ENCODE results near the gene SPATA46.
A peak's percentile ranks its signal among the peaks of the same experiment; 100 is the strongest.

DNA sequence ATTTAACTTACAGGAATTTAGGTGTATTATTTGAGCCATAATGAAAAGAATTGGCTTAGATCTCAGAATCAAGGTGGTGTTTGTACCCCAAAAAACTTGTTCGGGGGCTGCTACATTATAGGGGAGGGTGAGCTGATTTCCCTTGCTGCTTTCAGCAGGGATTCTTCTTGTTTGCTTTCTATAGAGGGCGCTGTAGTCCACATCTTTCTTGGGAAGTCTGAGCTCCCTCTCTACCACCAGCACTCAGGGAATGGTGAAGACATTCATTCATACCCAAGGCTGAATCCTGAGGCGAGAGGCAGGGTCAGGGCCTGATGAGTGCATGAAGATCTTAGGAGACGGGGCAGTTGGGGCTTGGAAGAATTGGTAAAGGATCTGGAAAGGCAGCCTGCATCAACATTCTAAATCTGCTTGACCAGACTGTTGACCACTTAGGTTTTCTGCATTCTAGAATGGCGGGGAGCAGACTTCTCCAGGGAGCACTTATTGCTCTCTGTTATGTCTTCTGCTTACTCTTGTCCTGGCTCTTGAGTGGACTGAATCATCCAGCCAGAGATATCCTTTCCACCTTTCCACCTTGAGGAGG, 18.9 kb downstream of the SPATA46 start:
- TF ChIP-seq, protein P1, sequence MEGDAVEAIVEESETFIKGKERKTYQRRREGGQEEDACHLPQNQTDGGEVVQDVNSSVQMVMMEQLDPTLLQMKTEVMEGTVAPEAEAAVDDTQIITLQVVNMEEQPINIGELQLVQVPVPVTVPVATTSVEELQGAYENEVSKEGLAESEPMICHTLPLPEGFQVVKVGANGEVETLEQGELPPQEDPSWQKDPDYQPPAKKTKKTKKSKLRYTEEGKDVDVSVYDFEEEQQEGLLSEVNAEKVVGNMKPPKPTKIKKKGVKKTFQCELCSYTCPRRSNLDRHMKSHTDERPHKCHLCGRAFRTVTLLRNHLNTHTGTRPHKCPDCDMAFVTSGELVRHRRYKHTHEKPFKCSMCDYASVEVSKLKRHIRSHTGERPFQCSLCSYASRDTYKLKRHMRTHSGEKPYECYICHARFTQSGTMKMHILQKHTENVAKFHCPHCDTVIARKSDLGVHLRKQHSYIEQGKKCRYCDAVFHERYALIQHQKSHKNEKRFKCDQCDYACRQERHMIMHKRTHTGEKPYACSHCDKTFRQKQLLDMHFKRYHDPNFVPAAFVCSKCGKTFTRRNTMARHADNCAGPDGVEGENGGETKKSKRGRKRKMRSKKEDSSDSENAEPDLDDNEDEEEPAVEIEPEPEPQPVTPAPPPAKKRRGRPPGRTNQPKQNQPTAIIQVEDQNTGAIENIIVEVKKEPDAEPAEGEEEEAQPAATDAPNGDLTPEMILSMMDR (IDR thresholded peaks at IDR 0.05): peak in 4 of 6 experiments; percentile 33 to 72 (median 64)
- no peak for TF ChIP-seq POLR2A (IDR thresholded peaks at IDR 0.05)
